Activated naive CD4-positive, alpha-beta T cell treated with anti-CD3 and anti-CD28 coated beads, Interleukin-2, amount 50 U/mL, for 16 hours (primary cell): ENCODE results near the gene HOXB5.

Source experiments
- DNase-seq: peaks from one replicate; pipeline ENCODE4 v3.0.0-alpha.2; 2020

The HOXB5 gene

DNA sequence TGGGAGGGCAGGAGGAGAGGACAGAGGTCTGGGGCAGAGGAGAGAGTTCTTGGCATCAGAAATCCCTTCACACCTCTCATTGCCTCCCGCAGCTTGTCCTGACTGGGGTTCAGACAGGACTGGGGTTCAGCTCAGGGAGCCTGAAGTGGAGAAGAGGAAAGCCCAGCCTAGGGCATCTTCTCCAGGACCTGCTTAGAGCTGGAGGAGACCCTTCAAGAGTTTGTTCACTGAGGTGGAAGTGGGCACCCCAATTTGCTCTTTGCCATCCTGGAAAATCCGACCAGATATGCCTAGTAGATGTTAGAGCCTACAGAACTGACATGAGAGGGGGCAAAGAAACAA lies 5.5 kb downstream of the HOXB5 start:
- DNase-seq: no peak

DNA sequence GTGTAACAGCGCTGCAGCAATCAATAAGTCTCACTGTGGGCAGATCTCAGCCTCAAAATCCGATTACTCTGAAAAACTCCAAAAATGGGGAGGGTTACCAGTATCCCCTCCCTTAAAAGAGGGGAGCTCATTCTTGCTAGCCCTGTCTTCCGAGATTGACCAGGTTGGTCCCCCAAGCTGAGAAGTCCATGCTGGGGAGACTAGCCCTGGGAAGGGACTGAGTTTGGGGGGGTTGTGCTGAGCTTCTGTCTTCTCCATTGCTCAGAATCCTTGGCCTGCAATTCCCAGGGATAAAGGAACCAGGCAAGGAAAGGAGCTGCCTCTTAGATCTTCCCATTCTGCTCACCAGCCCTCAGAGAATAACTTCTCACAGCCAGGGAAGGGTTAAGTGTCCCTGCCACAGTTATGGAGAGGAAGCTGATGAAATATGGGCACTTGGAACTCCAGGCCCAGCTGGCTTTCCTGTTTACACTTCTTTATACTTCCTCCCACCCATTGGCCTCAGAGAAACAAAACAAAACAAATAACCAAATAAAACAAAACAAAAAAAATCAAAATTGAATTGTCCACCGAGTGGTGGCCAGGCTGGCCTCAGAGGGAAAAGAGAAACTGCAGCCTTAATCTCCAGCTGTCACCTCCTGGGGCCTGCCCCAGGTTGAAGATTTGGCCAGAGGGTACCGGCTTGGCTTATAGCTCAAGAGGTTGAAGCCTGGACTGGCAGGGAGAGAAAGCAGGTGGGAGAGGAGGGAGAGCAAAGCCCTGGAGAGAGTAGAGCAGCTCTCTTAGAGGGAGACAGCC lies 6.1 kb downstream of the HOXB5 start:
- DNase-seq: no peak

DNA sequence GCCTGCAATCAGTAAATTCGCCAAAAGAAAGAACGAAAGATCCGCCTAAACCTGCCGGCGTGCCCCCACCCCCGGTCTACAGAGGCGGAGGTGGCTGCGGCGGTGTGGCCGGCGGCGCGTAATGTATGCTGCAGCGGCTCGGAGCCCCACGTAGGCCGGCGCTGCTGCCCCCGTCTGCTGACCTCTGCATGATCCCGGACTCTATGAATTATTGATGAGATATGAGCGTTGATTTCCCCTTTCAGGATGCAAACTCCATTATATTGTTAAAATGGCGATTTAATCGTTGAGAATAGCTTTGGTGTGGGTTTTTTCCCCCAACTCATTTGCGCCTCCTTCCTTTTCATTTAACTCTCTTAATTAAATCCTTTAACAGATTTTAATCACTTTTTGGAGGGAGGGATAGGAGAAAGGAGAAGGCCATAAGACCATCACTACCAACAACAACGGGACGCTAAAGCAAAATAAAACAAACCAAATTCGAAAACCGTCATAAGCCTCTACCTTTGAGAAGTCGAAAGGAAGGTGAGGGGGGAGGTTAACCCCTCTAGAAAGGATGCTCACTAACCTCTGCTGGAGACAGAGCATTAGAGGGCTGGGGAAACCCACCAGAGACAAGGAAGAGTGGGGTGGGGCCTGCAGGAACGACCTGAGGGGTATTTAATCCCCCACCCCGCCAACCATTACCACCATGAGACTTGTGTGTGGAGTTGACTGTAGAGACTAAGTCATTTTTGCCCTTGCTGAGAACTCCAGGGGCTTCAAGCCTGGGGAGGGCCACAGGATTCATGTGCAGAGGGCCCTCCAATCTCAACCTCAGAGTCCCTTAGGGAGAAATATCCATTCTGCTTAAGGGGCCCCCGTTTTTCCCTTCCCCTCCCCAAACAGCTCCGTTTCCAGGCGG lies 7.0 kb downstream of the HOXB5 start:
- peak; percentile 37 for DNase-seq

DNA sequence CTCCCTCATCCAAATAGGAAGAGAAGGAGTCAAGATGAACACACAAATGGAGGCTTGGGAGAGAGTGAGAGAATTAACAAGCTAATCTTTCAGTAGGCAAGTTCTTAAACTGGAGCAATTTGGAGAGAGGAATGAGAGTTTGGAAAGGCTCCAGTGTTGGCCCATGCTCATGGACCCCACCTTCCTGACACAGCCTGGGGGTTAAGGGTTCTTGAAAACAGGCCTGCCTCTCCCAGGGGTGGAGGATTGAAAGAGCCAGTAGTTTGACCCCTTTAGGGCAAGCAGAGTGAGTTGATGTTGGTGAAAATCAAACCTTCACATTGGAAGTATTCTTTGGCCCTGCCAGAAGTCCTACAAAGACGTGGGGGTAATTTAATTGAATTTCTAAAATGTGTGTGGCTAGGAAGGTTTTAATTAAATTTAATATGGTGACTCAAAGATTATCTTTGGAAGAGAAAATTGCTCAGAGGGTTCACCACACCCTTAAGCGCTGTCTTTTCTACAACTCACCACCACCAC lies 9.3 kb downstream of the HOXB5 start:
- DNase-seq: no peak

DNA sequence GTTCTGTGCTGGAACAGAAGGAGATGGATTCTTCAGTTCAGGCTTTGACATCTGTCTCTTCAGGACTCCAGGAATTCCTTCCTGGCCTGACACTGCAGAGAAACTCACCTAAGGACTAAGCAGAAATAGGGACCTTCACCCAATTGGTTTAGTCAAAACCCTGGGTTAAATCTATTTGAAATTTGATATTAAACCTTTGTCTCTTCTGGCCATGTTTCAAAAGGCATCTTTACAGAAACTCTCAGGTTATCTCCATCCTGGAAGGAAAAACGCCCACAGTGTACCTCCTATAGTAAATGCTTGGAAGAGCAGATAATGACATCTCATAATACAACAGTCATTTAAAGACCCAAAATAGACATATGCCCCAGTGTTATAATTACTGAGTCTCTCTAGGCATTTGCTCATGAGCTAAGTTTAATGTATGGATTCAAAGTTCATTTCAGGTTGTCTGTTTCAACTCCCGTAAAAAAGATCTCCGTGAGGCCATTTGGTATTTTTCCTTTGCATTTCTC lies 9.8 kb downstream of the HOXB5 start:
- DNase-seq: no peak

DNA sequence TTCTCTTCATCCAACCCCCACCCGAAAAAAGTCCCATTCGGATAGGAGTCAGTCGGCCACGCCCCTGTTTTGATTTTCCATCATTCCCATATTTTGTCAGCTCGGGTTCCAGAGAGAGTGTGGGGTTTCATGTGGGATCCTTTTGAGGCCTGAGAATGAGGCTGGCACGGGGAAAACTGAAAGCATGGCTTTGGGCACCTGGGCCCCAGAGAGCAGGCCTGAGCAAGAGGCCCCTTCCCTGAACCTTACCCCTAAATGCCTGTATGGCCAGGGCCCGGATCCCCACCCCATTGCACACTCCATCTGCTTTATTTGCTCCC lies 10.9 kb downstream of the HOXB5 start:
- DNase-seq: no peak

DNA sequence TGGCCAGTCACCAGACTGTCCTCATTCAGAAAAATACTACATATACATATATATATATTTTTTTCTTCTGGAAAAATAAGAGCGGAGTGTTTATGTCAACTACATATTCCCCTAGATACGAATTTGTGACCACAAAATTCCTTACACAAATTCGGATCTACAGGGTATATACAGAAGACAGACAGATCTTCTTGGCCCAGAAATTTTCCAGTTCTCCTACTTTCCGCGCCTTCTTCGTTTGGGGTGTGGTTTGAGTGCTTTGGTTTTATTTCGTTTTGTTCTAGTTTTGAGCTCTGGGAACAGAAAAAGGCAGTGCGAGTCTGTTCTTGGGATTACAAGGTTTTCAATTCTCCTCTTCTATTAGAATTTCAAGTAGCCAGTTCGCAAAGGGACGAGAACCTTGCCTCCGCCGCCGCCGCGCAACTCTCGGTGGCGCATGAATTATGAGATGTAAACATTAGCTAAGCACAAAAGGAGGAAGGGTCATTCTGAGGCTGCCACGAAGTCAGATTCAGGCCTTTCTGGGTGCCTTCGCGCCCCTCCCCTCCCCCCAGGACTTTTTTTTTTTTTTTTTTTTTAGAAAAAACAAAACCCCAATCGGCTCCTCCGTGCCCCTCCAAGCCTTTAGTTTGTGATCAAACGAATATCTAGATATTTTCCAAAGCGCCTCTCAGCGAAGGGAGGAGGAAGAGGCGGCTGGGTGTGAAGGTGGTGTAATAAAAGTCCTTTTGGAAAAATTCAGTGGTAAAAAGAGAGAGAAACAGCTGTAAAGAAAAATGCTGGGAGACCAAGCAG lies 13.6 kb downstream of the HOXB5 start:
- DNase-seq: no peak

DNA sequence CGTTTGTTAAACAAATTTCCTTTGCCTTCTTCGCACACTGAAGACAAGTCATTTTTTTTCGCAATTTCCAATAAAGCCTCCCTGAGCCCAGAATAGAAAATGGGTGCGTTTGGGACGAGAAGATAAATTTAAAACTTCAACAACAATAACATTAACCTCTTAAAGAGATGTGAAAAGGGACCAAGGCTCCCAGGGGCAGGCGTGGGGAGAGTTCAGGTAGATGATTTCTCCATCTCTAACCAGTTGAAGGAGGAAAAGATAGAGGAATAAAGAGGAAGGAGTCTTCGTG lies 14.2 kb downstream of the HOXB5 start:
- DNase-seq: no peak

DNA sequence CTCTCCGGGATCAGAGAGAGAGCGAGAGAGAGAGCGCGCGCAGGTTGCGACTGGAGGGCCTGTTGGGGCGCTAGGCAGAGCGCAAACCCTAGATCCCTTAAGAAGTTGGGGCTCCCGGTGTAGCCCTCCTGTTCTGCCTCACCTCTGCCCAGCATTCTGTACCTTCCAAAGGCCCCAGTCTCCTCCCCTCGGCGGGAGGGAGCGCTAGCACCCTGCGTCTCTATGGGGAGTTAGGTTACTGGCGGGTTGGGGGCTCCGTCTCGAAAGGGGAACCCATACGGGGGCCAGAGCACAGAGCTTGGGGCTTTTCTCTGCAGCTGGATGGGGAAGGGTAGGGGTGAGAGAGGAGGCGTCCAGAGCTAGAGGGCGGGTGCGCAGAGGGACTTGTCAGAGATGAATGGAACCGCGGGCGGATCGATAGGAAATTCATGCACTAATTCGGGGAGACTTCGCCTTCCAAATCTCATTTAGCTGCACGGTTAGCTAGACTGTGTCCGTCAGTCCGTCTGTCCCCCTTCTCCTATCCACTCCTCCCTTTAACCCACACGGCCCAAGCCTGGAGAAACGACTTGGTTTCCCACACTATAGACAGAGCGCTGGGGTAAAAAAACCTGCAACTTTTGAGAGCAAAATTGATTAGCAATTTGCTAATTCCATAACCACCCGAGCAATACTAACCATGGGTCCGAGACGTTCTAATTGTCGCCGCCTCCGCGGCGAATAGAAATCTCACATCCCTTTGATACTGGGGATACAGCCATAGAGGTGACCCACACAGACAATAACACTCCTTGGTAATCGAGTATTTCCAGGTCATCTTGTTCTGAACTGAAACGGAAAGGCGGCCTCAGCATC lies 14.7 kb downstream of the HOXB5 start:
- DNase-seq: no peak

DNA sequence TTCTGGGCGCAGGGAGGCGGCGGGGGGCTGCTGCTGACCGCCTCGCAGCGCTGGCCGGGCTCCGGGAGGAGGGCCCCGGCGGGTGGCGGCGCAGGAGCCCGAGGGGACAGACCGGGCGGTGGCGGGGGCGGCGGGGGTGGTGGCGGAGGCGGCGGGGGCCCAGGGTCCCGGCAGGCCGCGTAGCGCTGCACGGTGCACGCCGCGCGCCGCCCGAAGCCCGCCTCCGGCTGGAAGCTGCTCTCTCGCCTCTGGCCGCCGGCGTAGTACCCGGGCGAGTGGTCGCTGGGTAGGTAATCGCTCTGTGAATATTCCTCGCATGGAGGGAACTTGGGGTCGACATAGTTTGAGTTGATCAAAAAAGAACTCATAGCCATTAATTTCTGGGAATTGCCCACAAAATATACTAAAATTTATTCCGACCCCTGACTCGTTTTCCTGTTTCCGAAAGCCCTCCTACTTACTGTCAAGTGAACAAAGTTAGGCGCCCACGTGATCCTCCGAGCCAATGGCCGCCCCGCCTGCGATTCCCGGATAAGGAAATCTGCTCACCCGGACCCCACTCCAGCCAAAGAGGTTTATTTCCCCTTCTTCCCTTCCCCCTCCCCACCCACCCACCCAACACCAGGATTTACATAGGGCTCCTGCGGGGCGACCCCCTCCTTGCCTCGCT lies 15.5 kb downstream of the HOXB5 start, which contains the start of gene HOXB4:
HOXB4 (minus strand) TSS at position 405 of the 670 bp plus-strand sequence; CDS start at position 374, 31 bp downstream.
- peak; percentile 65 for DNase-seq

DNA sequence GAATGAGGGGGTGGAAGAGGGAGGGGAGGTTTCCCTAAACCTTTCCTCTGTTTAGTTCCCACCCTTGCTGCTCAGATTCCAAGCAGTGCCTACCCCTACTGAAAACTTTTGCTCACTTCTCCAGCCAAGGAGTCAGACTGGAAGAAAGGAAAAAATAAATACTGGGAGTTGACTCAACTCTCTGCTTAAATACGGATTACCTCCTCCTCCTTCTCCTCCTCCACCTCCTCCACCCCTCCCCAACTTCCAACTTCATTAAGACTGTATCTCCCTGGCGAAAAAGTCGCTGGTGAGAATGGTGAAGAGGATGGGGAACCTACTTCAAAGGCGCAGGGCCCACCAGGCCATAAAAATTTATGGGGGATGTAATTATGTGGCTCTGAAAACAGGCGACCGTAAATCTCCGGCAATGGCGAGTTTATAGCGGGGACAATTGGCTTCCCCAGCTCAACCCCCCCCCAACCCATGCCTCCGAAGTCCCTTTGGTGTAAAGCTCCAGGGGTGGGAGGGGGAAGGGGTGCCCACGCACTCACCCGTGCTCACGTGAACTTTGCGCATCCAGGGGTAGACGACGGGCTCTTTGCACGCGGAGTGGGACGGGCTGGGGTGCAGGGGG lies 16.1 kb downstream of the HOXB5 start:
- no peak for DNase-seq

DNA sequence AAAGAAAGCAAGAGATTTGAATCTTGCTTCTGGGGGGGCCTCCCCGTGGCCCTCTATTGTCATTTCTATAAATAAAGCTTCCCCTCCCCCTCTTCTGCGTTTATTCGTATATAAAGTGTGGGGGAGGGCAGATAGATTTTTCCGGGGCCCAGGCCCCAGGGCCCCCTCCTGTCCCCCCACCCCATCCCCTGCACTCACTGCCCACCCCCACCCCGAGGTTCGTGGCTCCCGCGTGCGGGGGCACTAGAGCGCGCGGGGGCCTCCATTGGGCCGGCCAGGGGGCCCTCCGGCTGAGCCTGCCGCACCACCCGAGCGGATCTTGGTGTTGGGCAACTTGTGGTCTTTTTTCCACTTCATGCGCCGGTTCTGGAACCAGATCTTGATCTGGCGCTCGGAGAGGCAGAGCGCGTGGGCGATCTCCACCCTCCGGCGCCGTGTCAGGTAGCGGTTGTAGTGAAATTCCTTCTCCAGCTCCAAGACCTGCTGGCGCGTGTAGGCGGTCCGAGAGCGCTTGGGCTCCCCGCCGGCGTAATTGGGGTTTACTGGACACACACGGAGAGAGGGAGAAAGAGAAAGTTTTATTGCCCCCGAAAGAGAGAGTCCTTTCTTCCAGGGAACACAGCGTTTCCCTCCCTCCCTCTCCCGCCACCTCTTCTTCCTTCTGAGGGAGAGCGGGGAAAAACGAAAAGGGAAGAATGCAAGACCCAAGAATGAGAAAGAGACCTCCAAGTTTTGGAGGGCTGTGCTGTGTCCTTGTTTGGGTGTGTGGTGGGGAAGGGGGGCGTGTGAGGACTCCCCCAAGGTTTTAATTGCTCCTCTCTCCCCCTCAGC lies 16.9 kb downstream of the HOXB5 start:
- no peak for DNase-seq

DNA sequence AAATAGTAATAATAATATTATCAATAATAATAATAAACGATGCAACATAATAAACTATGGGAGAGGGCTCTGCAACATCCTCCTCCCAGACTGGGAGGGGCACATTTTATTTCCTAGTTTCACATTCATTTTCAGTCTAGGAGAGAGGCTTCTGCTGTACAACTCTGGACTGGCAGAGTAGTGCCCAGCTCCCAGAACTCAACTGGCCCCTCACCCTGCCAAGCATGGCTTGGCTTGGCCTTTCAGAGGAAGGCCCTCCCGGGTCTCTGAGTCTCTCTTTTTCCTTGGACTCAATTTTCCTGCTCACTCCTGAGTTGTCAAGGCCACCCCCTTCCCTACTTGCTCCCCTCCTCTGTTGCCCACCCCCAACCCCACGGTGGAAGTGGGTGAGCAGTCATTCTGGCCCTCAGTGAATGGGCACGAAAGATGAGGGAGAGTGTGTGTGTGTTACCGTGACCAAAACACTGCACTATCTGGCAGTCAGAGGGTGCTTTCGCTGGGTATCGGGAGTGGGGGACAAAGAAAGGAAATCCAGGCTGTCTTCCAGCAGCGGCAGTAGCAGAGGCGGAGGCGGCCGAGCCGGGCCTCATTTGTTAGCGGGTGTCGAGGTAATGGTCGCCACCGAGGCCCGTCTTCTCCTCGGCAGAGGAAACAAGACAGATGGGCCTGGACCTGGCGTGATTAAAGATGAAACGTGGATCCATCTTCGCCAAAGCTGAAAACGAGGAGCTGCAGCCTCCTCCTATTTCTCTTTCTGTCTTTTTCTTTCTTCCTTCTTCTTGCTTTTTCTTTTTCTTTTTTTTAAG lies 17.7 kb downstream of the HOXB5 start:
- no peak for DNase-seq

DNA sequence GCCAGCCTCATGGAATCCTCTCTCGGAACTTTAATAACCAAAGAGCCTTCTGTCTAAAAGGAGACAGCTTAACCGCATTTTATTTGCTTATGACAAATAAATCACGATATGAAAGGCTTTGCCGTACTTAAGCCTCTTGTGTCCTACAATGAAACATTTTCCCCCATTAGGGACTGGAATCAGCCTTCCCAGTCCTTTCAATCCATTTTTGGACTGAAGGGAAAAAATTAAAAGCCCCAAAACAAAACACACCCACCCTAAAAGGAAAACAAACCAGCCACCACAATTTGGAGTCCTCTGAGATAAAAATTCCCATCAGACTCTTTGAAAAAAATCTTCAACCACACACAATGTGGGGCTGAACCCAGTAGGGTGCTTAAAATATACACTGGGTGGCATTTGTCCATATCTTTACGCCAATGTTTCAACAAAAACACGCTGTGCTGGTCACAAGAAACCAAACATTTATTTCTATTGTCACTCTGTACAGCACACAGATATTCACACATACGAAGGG lies 18.5 kb downstream of the HOXB5 start:
- DNase-seq: no peak

DNA sequence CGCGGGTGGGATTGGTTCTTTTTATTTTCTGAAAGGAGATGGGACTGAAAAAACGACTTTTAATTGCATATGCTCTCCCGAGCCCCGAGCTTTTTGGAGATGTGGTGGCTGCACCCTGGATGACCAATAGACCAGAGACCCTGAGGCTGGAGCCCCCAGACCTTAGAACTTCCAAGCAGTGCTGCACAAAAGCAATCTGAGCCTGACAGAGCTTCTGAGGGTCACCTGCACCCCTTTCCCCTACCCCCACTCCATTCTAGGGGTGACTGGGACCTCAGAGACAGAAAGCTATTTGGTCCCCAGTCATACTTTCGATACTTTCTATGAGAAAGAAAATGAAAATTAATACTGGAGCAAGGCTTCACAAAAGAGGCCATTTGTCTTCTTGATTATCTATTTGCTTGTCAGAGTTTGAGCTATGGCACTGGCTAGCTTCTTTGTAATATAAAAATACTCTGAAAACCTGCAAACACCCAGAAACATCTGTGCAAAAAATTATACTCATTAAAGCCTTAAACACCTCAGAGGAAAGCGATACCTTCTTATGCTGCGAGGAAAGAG lies 19.0 kb downstream of the HOXB5 start:
- DNase-seq: no peak

DNA sequence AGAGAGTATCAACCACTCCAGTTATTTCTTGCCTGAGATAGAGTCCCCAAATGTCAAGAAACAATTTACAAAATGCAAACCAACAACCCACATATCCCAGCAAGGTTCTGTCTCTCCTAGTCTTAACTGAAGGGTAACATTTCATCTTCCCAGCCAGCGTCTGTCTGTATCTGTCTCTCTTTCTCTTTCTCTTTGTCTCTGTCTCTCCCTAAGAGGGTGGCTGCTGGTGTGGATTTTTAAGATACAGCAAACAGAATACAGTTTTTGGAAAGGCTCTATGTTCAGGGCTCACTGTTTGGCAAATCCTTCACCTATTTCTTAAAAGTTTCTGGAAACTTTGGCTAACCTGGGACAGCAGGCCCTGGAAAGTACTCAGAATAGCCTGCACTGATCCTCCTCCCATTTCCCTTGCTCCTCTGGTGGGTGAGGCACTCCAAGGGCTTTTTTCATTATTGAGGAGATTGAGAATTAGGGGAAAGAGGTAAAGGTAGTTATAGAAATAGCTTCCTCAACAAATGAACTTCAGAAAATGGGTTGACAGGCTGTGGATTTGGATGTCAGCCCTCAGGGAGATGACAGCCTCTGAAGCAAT lies 21.7 kb downstream of the HOXB5 start:
- DNase-seq: no peak

DNA sequence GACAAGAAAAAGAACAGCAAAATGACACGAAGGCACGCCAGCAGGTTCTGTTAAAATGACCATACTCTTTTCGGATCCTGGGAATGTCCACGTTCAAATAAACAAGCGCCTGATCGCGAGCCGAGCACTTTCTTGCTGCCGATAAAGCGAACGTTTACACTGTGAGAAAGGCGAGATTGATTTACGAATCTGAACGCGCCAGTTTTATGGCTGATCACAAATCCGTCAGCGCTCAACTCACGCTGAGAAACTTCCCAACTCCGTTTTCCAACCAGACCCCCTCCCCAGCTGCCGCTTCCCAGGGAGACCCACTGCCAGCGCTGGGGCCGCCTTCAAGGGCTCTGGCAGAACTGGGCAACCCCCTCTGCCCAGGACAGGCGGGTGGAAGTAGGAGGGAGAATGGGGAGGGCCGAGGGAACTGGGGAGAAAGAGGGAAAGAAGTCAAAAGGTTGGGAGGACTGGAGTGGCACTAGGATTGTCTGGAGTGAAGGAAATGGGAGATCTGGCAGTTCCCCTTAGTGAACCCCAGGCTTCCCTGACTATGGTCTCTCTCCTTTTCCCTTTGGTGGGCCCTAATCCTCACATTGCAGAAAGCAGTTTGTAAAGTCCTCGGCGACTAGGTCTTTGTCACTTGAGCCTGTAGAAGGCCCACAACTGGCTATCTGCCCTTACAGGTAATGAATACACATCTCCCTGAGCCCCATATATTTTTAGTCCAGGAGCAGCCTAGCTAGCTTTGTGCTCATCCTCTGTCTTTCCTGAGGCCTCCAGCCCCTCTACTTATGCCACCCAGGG lies 22.4 kb downstream of the HOXB5 start:
- DNase-seq: no peak
